ENCODE data around the gene PTGFRN. TPM values are rescaled to one million over a fixed set of nuclear protein-coding genes. Genes with fewer than 3 reads are reported as not detected.

The PTGFRN gene
- total RNA-seq, 1 experiment from 2014 or later = 38.7 TPM

- TF ChIP-seq ARID4B (CRISPR knock-in tag; IDR thresholded peaks at IDR 0.05; ENCODE audit: borderline replicate concordance) (no peak), ZNF121 (CRISPR knock-in tag; IDR thresholded peaks at IDR 0.05) (no peak), ZMAT4 (CRISPR knock-in tag; IDR thresholded peaks at IDR 0.05) (no peak), STAT6 (CRISPR knock-in tag; conservative IDR thresholded peaks at IDR 0.05; ENCODE audit: low read depth) (no peak), ZNF219 (CRISPR knock-in tag; IDR thresholded peaks at IDR 0.05; ENCODE audit: borderline replicate concordance) (no peak), IRF2 (CRISPR knock-in tag; IDR thresholded peaks at IDR 0.05; ENCODE audit: borderline replicate concordance, low read depth) (no peak)
Observed at GRCh38 chr1:116870300-116870699, 39.4 kb upstream of the PTGFRN start (continued).

- no peak overlapping the region for H3K4me3 Mint-ChIP-seq
- H3K36me3 Mint-ChIP-seq = no peaks in the 10 kb centered on the region
Observed at GRCh38 chr1:116871779-116872146, 38.0 kb upstream of the PTGFRN start.

GRCh38 chr1:116873680-116874271 lies 35.9 kb upstream of the PTGFRN start:
- no peak for ATAC-seq
- TF ChIP-seq CDX4 (CRISPR knock-in tag; IDR thresholded peaks at IDR 0.05; ENCODE audit: borderline replicate concordance) (no peak), ZNF512 (CRISPR knock-in tag; IDR thresholded peaks at IDR 0.05; ENCODE audit: borderline replicate concordance) (no peak), AR (CRISPR knock-in tag; IDR thresholded peaks at IDR 0.05) (no peak), TEAD4 (CRISPR knock-in tag; IDR thresholded peaks at IDR 0.05) (no peak)

More at GRCh38 chr1:116871779-116872146, 38.0 kb upstream of the PTGFRN start:
- DNase-seq (ENCODE audit: low spot score) = no peak
- no peak for ATAC-seq
- Mint-ChIP-seq H3K27me3 (ENCODE audit: low read depth) (no peaks in the 10 kb centered on the region), H3K27ac (no peak overlapping the region), H3K9me3 (peaks cover 3% of the 10 kb centered on the region; the same call in 1 of the 2 replicates), H3K4me1 (peaks cover 16% of the 10 kb centered on the region)
- ChIA-PET CTCF (interaction anchor here (0.7 kb wide), 1 partner anchor 15 kb away, joined by 3 read pairs; no protein-coding TSS in a partner anchor), POLR2A (no interaction called here)
- TF ChIP-seq USF1 (CRISPR knock-in tag; IDR thresholded peaks at IDR 0.05) (no peak), ZNF512 (CRISPR knock-in tag; IDR thresholded peaks at IDR 0.05; ENCODE audit: borderline replicate concordance) (no peak), MYBL2 (CRISPR knock-in tag; IDR thresholded peaks at IDR 0.05) (no peak), ZNF416 (CRISPR knock-in tag; IDR thresholded peaks at IDR 0.05) (no peak), NR1H2 (CRISPR knock-in tag; IDR thresholded peaks at IDR 0.05) (no peak)

More at GRCh38 chr1:116873680-116874271, 35.9 kb upstream of the PTGFRN start:
- no peak overlapping the region for H3K27ac Mint-ChIP-seq
- no peaks in the 10 kb centered on the region for H3K36me3 Mint-ChIP-seq
- POLR2A ChIA-PET = no interaction called here
- no peak for DNase-seq (ENCODE audit: low spot score)
- peaks cover 3% of the 10 kb centered on the region; the same call in 1 of the 2 replicates for H3K9me3 Mint-ChIP-seq
- H3K4me3 Mint-ChIP-seq = no peak overlapping the region
- CTCF ChIA-PET = no interaction called here
- peaks cover 16% of the 10 kb centered on the region for H3K4me1 Mint-ChIP-seq
- no peaks in the 10 kb centered on the region for H3K27me3 Mint-ChIP-seq (ENCODE audit: low read depth)

All from WTC11 (cell line).